HG02973 (cell line): ENCODE results near the gene SLC2A11.
"Not testable (repeated sequence)": the region's sequence is repeated elsewhere in the genome, so short reads cannot be mapped to it uniquely, and the experiment has no call there.

Source experiments
- ATAC-seq: cut with Tn5 transposase; IDR thresholded peaks from one replicate; pipeline ENCODE4 v1.9.1; 2021; ENCODE audit warnings: moderate library complexity; ENCODE audit not compliant: unreplicated experiment

The SLC2A11 gene

DNA sequence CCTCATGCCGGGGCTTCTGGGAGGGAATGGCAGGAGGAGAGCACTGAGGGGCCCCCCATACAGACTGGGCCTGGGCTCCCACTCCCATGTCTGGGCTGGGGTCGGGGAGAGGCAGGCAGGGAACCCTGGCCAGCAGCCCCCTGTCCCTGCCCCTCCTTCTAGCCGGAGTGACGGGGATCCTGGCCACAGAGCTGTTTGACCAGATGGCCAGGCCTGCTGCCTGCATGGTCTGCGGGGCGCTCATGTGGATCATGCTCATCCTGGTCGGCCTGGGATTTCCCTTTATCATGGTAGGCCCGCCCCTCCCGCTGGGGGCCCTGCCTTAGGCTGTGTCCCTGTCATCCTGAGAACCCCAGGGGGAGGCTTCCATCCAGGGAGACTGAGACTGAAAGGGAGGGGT, 26.5 kb downstream of the SLC2A11 start:
- no peak for ATAC-seq

DNA sequence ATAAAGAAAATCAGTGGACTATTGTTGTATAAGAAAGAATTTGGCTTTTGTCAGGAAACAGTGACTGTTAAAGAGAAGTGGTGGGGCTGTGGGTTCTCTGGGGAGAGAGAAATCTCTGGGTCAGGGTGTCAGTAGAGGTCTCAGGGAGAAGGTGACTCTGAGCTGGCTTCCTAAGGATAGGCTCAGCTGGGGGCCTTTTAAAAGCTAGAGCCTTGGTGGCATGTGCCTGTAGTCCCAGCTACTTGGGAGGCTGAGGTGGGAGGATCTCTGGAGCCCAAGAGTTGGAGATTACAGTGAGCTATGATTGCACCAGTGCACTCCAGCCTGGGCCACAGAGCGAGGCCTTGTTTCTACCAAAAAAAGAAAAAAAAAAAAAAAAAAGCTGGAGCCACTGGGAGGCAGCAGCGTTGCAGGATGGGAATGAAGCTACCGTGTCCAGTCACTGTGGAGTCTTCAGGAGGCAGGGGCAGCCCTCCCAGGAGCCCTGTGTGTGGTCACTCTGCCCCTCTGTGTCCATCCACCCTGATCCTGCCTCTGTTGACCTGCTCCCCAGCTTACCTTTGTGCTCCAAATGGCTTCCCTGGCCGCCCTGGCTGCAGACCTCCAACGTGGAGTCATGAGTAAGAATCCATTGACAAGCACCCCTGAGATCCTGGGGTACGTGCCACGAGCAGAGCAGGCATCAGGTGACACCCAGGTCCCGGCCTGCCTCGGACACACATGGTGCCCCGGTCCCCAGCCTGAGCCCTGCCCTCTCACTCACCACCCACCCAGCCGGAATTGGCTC, 31.1 kb downstream of the SLC2A11 start:
- no peak for ATAC-seq

DNA sequence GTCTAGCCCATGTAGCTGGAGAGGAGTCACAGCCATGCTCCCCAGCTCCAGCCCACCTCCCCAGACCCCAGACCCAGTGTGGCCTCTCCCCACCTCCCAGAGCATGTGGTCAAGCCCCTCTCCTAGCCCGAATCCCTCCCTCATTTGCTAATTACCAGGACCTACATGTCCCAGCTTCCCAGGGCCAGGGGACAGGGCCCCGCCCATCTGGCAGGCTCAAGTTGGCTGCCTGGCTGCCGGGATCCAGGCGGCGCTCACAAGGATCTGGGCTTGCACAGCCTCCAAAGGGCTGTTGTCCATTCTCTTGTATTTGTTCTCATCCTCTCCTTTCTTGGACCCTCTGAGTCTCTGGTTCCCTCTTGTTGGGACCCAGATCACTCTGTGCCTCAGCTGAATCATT, 31.9 kb downstream of the SLC2A11 start:
- ATAC-seq: no peak

- ATAC-seq: no peak
Measured at GRCh38 chr22:23891726-23892125, 34.1 kb downstream of the SLC2A11 start.

- no peak for ATAC-seq
Measured at GRCh38 chr22:23892130-23892529, 34.5 kb downstream of the SLC2A11 start.

GRCh38 chr22:23892706-23893105, 35.0 kb downstream of the SLC2A11 start:
- no peak for ATAC-seq

DNA sequence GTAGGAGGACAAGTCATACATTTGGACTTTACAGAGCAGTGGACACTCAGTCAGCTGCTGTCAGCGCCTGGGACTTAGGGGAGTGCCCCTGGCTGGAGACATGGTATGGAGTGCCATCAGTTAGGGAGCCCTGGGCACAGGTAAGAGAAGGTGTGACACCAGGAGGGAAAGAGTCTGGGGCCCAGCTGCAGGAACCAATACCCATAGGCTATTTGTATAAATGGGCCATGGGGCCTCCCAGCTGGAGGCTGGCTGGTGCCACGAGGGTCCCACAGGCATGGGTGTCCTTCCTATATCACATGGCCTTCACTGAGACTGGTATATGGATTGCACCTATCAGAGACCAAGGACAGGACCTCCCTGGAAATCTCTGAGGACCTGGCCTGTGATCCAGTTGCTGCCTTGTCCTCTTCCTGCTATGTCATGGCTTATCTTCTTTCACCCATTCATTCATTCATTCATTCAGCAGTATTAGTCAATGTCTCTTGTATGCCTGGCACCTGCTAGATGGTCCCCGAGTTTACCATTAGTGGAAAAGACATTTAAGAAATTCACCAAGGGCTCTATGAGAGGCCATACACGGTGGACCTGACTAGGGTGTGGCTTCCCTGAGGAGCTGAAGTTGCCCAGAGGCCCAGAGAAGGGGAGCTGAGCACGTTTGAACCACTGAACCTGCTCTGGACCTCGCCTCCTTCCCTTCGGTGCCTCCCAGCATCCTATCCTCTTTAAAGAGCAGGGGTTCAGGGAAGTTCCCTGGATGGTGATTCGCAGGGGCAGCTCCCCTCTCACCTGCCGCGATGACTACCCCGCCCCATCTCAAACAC, 35.7 kb downstream of the SLC2A11 start:
- ATAC-seq: no peak

- ATAC-seq: peak; percentile 71
Measured at GRCh38 chr22:23893945-23894709, 36.5 kb downstream of the SLC2A11 start, which contains the start of gene MIF. TSS of gene MIF (plus strand) at chr22:23894383. CDS start at chr22:23894475, 92 bp downstream.

DNA sequence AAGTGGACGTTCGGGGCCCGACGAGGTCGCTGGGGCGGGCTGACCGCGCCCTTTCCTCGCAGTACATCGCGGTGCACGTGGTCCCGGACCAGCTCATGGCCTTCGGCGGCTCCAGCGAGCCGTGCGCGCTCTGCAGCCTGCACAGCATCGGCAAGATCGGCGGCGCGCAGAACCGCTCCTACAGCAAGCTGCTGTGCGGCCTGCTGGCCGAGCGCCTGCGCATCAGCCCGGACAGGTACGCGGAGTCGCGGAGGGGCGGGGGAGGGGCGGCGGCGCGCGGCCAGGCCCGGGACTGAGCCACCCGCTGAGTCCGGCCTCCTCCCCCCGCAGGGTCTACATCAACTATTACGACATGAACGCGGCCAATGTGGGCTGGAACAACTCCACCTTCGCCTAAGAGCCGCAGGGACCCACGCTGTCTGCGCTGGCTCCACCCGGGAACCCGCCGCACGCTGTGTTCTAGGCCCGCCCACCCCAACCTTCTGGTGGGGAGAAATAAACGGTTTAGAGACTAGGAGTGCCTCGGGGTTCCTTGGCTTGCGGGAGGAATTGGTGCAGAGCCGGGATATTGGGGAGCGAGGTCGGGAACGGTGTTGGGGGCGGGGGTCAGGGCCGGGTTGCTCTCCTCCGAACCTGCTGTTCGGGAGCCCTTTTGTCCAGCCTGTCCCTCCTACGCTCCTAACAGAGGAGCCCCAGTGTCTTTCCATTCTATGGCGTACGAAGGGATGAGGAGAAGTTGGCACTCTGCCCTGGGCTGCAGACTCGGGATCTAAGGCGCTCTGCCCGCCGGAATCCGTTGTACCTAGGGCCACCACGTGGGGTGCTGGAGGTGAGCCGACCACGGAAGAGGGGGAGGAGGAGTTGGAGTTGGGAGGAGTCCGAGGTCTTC, 37.3 kb downstream of the SLC2A11 start:
- peak; percentile 14 for ATAC-seq

DNA sequence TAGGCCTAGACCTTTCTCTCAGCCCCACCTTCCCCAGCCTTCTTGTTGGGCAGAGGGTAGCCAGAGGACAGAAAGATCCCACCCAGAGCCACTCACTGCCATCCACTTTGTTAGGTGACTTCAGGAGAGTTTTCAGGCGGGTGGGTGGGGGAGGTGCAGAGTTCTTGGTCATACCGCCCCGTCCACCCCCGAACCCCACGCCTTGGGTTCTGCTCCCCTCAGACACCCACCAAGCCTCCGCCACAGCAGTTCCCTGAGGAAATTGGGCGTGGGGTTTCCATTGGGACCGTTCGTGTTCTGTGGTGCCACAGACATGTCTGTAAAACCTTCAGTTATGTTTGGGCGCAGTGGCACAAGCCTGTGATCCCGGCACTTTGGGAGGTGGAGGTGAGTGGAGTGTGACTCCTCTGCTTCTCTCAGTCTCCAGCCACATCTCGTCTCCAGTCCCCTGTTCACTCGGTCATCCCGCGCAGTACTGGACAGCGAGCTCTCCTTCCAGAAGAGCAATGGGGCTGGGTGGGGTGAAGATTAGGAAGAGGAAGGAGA, 38.0 kb downstream of the SLC2A11 start:
- ATAC-seq: no peak

DNA sequence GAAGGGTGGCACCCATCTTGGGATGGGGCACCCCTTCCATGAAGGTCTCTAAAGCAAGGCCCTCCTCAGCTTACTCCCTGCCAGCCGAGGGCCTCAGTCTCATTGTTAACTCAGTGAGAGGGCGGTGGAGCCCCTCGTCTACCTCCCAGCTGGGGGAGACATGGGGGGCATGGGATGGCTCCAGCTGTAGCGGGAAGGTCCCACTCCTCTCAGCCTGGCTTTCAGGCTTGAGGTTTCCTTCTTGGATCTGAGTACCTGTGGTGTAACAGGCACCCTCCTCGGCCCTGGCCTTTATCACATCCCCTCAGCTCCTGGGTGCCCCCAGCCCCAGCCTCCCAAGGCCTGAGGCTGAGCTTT, 38.5 kb downstream of the SLC2A11 start:
- no peak for ATAC-seq

GRCh38 chr22:23896523-23897186, 39.0 kb downstream of the SLC2A11 start:
- no peak for ATAC-seq

DNA sequence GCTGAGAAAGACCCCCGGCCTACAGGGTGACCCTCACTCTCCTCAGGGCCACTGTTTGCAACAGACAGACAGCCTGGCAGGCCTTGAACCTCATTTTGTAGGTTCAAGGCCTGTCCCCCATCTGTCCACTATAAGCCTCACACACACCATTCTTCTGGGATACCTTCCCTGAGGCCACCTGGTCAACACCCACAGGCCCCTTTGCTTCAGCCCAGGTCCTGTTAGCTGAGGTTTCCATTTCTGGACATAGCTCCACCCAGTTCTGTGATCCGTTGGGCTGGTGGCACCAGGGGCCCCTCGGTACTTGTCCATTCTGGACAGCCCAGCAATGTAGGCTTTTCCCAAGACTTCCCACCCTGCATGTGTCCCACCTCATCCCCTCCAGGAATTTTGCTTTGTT, 39.6 kb downstream of the SLC2A11 start:
- ATAC-seq: no peak

GRCh38 chr22:23898006-23898974, 40.6 kb downstream of the SLC2A11 start:
- no peak for ATAC-seq

- ATAC-seq: no peak
Measured at GRCh38 chr22:23899042-23899745, 41.5 kb downstream of the SLC2A11 start.

GRCh38 chr22:23900227-23900626, 42.6 kb downstream of the SLC2A11 start:
- not testable (repeated sequence) for ATAC-seq

- ATAC-seq: no peak
Measured at GRCh38 chr22:23901600-23901999, 43.9 kb downstream of the SLC2A11 start.
